GM12878 (cell line): Measurements from ENCODE around the gene PNLDC1. TPM values are rescaled to one million over a fixed set of nuclear protein-coding genes. Genes with fewer than 3 reads are reported as not detected.

ENCODE experiments used
- EZH2 ChIP-seq: IDR thresholded peaks from 2 replicates; pipeline ENCODE4 v1.6.1; 2012; ENCODE audit warnings: low read depth, mild to moderate bottlenecking, control low read depth, inconsistent platforms, low read length, borderline replicate concordance; ENCODE audit not compliant: control insufficient read depth
- IRF3 ChIP-seq: fragments of 450-650 bp; IDR thresholded peaks from 2 replicates; pipeline ENCODE4 v1.6.1; 2014; ENCODE audit warnings: mild to moderate bottlenecking
- MEF2A ChIP-seq: IDR thresholded peaks from 2 replicates; pipeline ENCODE4 v1.6.1; 2011; ENCODE audit warnings: low read depth, mild to moderate bottlenecking, low read length, moderate library complexity; ENCODE audit not compliant: insufficient read depth
- MTA2 ChIP-seq: fragments of 450-650 bp; IDR thresholded peaks from 2 replicates; pipeline ENCODE4 v1.6.1; 2016; ENCODE audit warnings: low read depth, mild to moderate bottlenecking, moderate library complexity
- NFIC ChIP-seq: IDR thresholded peaks from 2 replicates; pipeline ENCODE4 v1.6.1; 2012; ENCODE audit warnings: low read depth, mild to moderate bottlenecking, inconsistent platforms, low read length, moderate library complexity
- POLR2A ChIP-seq: IDR thresholded peaks from 2 replicates; pipeline ENCODE4 v1.6.1; 2011; ENCODE audit warnings: low read depth, mild to moderate bottlenecking, low read length
- RCOR1 ChIP-seq: conservative IDR thresholded peaks from 2 replicates; pipeline ENCODE4 v1.6.1; 2012; ENCODE audit warnings: low read depth, low read length, improper control_type of control experiment
- RELA ChIP-seq: fragments of 450-650 bp; IDR thresholded peaks from 2 replicates; pipeline ENCODE4 v1.8.0; 2014; ENCODE audit warnings: borderline replicate concordance; ENCODE audit not compliant: partially characterized antibody
- TCF3 ChIP-seq: IDR thresholded peaks from 2 replicates; pipeline ENCODE4 v1.6.1; 2012; ENCODE audit warnings: low read depth, mild to moderate bottlenecking, low read length, borderline replicate concordance; ENCODE audit not compliant: insufficient read depth
- ZBED1 ChIP-seq: IDR thresholded peaks from 2 replicates; pipeline ENCODE4 v1.6.1; 2016; ENCODE audit warnings: borderline replicate concordance
- ZNF592 ChIP-seq: fragments of 450-650 bp; IDR thresholded peaks from 2 replicates; pipeline ENCODE4 v1.6.1; 2017; ENCODE audit warnings: mild to moderate bottlenecking, moderate library complexity
- polyA plus RNA-seq, 11 experiments: library from polyadenylated mRNA; depleted of rRNA in 4 of 11; unstranded in 6 of 11; stranded (reverse) in 5 of 11; fragments of >200 nt; fragmentation: Nextera tagmentation in 4 of 11; fragmentation: Illumina TruSeq in 1 of 11; extraction: Ambion mirVana in 4 of 11; extraction: Trizol in 1 of 11; gene quantifications; 1 replicate in 1 of 11; 2 replicates in 10 of 11; pipeline versions ENCODE4 v1.2.1 to v1.2.3, GENCODE V29; 2011 to 2016; ENCODE audit warnings: inconsistent platforms in 2 of 11, missing spikeins in 2 of 11, low read depth in 1 of 11
- total RNA-seq, 4 experiments: library from RNA; depleted of rRNA in 3 of 4; stranded (reverse); fragments of >200 nt in 3 of 4; fragmentation: Illumina TruSeq in 1 of 4; extraction: Trizol in 1 of 4; gene quantifications; 2 replicates each; pipeline versions ENCODE4 v1.2.1 to v1.2.3, GENCODE V29; 2013 to 2021
- TF ChIP-seq, protein P1 (sequence below): IDR thresholded peaks from 2 replicates; pipeline ENCODE4 v1.6.1; 2012; ENCODE audit warnings: improper control_type of control experiment, low read depth, low read length; ENCODE audit not compliant: insufficient replicate concordance
- TF ChIP-seq, protein P2 (sequence below): fragments of 150-350 bp; IDR thresholded peaks from 2 replicates; pipeline ENCODE4 v1.6.1; 2016; ENCODE audit warnings: low read depth, low read length

The PNLDC1 gene
- total and polyA plus RNA-seq, 10 of the 15 experiments (the other 5 are each of a cell fraction or from before 2014, with no cell fraction given) = 0.06 to 0.25 (median 0.09) TPM; not detected in 2

DNA sequence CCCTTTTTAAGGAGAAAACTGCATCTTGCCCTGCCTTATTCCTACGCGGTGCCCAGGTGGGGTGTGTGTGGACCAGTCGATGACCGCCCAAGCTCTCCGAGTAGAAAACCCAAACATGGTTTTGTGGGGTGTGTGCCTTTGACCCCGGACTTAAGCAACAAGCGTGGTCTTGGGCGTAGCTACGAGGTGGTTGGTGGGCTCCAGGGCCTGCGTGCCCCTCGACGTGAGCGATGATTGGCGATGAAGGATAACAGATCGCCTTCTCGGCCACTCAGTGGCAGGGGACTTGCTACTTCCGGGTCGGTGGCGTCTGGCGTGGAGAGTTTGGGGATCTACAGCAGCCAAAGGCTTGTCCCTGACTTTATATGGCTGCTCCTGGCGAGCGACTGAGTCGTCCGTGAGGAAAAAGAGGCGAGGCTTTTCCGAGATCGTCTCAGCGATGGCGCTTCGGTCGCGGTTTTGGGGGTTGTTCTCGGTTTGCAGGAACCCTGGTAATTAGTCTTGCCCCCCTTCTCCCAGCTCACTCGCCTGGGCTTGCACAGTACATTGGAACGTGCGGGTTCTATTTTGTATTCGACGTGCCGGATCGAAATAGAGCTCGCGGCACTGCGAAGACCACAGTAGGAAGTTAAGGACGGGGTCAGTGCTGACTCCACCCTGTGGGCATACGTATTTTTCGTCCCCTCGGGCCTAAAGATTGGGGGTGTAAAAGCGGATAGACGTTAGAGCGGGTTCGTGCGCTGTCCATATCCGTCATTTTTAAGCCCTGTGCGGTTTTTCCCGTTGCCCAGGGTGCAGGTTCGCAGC is 9.7 kb upstream of the PNLDC1 start, which contains the start of gene MRPL18 (continued):
- TF ChIP-seq, protein P1, sequence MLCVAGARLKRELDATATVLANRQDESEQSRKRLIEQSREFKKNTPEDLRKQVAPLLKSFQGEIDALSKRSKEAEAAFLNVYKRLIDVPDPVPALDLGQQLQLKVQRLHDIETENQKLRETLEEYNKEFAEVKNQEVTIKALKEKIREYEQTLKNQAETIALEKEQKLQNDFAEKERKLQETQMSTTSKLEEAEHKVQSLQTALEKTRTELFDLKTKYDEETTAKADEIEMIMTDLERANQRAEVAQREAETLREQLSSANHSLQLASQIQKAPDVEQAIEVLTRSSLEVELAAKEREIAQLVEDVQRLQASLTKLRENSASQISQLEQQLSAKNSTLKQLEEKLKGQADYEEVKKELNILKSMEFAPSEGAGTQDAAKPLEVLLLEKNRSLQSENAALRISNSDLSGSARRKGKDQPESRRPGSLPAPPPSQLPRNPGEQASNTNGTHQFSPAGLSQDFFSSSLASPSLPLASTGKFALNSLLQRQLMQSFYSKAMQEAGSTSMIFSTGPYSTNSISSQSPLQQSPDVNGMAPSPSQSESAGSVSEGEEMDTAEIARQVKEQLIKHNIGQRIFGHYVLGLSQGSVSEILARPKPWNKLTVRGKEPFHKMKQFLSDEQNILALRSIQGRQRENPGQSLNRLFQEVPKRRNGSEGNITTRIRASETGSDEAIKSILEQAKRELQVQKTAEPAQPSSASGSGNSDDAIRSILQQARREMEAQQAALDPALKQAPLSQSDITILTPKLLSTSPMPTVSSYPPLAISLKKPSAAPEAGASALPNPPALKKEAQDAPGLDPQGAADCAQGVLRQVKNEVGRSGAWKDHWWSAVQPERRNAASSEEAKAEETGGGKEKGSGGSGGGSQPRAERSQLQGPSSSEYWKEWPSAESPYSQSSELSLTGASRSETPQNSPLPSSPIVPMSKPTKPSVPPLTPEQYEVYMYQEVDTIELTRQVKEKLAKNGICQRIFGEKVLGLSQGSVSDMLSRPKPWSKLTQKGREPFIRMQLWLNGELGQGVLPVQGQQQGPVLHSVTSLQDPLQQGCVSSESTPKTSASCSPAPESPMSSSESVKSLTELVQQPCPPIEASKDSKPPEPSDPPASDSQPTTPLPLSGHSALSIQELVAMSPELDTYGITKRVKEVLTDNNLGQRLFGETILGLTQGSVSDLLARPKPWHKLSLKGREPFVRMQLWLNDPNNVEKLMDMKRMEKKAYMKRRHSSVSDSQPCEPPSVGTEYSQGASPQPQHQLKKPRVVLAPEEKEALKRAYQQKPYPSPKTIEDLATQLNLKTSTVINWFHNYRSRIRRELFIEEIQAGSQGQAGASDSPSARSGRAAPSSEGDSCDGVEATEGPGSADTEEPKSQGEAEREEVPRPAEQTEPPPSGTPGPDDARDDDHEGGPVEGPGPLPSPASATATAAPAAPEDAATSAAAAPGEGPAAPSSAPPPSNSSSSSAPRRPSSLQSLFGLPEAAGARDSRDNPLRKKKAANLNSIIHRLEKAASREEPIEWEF = no peak
- no peak for TF ChIP-seq RCOR1
- TF ChIP-seq EZH2 = no peak
- TF ChIP-seq TCF3 = no peak
- no peak for TF ChIP-seq ZBED1
- no peak for TF ChIP-seq MEF2A
- no peak for TF ChIP-seq ZNF592
- TF ChIP-seq, protein P2, sequence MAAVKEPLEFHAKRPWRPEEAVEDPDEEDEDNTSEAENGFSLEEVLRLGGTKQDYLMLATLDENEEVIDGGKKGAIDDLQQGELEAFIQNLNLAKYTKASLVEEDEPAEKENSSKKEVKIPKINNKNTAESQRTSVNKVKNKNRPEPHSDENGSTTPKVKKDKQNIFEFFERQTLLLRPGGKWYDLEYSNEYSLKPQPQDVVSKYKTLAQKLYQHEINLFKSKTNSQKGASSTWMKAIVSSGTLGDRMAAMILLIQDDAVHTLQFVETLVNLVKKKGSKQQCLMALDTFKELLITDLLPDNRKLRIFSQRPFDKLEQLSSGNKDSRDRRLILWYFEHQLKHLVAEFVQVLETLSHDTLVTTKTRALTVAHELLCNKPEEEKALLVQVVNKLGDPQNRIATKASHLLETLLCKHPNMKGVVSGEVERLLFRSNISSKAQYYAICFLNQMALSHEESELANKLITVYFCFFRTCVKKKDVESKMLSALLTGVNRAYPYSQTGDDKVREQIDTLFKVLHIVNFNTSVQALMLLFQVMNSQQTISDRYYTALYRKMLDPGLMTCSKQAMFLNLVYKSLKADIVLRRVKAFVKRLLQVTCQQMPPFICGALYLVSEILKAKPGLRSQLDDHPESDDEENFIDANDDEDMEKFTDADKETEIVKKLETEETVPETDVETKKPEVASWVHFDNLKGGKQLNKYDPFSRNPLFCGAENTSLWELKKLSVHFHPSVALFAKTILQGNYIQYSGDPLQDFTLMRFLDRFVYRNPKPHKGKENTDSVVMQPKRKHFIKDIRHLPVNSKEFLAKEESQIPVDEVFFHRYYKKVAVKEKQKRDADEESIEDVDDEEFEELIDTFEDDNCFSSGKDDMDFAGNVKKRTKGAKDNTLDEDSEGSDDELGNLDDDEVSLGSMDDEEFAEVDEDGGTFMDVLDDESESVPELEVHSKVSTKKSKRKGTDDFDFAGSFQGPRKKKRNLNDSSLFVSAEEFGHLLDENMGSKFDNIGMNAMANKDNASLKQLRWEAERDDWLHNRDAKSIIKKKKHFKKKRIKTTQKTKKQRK = peak; percentile 63
- TF ChIP-seq POLR2A = peak; percentile 72; the same call in 1 of the 2 replicates
- TF ChIP-seq NFIC = no peak
- TF ChIP-seq RELA = no peak
- TF ChIP-seq MTA2 = peak; percentile 71
- peak; percentile 92 for TF ChIP-seq IRF3
